Mucosa of stomach (tissue), 1 donor: ENCODE data around the gene IFNL4.
"Not testable (repeated sequence)": the region's sequence is repeated elsewhere in the genome, so short reads cannot be mapped to it uniquely, and the experiment has no call there.

ENCODE experiments used
- H3K27me3 ChIP-seq: one replicate; pipeline ENCODE4 v1.7.0; 2013; ENCODE audit warnings: mild to moderate bottlenecking, low read length; ENCODE audit not compliant: control insufficient read depth, insufficient read depth
- H3K36me3 ChIP-seq: one replicate; pipeline ENCODE4 v1.7.0; 2013; ENCODE audit warnings: low read length; ENCODE audit not compliant: control insufficient read depth, insufficient read depth
- H3K4me1 ChIP-seq: one replicate; pipeline ENCODE4 v1.7.0; 2013; ENCODE audit warnings: mild to moderate bottlenecking, low read length; ENCODE audit not compliant: control insufficient read depth, insufficient read depth
- H3K4me3 ChIP-seq: one replicate; pipeline ENCODE4 v1.7.0; 2013; ENCODE audit warnings: low read length
- H3K9ac ChIP-seq: one replicate; pipeline ENCODE4 v1.7.0; 2013; ENCODE audit warnings: mild to moderate bottlenecking, low read length, moderate library complexity
- H3K9me3 ChIP-seq: one replicate; pipeline ENCODE4 v1.7.0; 2013; ENCODE audit warnings: mild to moderate bottlenecking, low read length, moderate library complexity; ENCODE audit not compliant: control insufficient read depth
- donor health status: Pancreatic carcinoma.

IFNL4 gene

DNA sequence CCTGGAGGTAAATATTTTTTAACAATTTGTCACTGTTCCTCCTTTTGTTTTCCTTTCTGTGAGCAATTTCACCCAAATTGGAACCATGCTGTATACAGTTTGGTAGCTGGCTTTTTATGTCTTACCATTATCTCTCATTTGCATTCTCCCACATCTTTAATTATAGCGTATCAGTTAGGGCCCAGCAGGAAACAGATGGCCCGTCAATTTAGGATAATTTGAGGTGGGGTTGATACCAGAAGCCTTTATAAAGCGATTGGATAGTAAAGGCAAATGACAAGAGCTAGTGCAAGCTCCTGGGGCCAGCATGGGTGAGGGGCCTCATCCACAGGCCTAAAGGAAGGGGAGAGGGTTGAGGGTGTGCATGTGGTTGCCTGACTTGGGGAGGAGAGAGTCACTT, 3.8 kb upstream of the IFNL4 start:
- no peaks in the 10 kb centered on the region for H3K4me1 ChIP-seq
- peaks cover 19% of the 10 kb centered on the region for H3K27me3 ChIP-seq
- no peak overlapping the region for H3K4me3 ChIP-seq
- H3K36me3 ChIP-seq: no peaks in the 10 kb centered on the region
- no peaks in the 10 kb centered on the region for H3K9me3 ChIP-seq
- no peak overlapping the region for H3K9ac ChIP-seq

DNA sequence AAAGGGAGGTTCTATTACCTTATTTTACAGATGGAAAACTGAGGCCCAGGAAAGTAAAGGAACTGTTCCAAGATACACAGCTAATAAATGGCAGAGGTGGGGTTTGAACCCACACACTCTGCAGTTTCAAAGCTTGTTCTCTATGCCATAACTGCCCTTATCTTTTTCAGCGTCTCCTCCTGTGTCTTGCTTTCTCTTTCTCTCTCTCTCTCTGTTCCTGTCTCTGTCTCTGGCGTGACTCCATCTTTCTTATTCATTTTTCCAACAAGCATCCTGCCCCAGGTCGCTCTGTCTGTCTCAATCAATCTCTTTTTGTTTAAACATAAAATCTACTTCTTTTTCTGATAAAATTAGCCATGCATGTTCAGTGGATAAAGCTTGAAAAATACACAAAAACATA, 3.2 kb upstream of the IFNL4 start:
- no peaks in the 10 kb centered on the region for H3K36me3 ChIP-seq
- no peak overlapping the region for H3K9ac ChIP-seq
- H3K27me3 ChIP-seq: peaks cover 26% of the 10 kb centered on the region
- no peaks in the 10 kb centered on the region for H3K9me3 ChIP-seq
- no peaks in the 10 kb centered on the region for H3K4me1 ChIP-seq
- H3K4me3 ChIP-seq: no peak overlapping the region

DNA sequence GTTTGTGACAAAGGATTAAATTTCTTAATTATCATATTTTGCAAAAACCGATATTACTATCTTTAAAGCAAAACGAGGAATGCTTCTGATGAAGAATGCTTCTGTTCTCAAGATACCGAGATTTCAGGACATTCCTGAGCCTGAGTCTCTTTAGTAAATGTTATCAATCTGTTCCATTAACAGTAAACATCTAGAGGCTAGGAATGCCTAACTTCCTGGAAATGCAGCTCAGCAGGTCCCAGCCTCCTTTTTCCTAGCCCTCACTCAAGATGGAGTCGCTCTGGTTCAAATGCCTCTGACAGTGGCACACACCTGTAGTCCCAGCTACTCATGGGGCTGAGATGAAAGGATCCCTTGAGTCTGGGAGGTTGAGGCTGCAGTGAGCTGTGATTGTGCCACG, 2.4 kb upstream of the IFNL4 start:
- Histone ChIP-seq H3K9ac (no peak overlapping the region), H3K27me3 (peaks cover 26% of the 10 kb centered on the region), H3K9me3 (no peaks in the 10 kb centered on the region), H3K4me1 (no peaks in the 10 kb centered on the region), H3K36me3 (no peaks in the 10 kb centered on the region), H3K4me3 (no peak overlapping the region)

DNA sequence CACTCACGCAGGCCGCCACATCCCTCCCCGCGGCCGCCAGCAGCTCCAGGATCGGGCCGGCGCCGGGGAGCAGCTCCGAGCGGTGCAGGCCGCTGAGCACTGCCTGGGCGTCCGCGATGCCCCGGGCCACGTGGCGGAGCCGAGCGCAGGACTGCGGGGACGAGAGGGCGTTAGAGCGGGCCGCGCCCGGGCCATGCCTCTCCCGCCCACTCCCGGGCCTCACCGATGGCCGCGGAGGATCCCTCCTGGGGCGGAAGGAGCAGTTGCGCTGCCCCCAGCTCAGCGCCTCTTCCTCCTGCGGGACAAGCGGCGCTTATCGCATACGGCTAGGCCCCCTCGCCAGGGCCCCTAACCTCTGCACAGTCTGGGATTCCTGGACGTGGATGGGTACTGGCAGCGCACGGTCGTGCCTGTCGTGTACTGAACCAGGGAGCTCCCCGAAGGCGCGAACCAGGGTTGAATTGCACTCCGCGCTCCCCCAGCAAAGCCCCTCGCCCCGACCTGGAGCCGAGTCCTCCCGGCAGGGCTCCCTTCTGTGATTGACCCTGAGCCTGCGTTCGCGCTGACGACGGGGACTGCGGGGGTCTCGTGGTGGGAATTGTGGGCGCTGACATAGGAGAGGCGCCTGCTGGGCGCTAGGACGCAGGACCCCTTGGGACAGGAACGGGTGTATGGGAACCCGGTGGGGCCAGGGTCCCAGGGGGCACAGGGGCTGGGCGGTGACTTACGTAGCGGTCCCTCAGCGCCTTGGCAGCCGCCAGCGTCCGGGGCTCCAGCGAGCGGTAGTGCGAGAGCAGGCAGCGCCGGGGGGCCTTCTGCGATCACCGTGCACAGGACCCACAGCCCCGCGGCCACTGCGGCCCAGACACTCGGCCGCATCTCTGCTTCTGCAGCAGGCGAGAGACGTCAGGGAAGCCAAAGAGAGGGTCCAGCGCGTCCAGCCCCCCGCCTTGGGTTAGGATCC, 673 bp downstream of the IFNL4 start:
- Histone ChIP-seq H3K9ac (no peak overlapping the region), H3K4me1 (no peaks in the 10 kb centered on the region), H3K4me3 (no peak overlapping the region), H3K9me3 (no peaks in the 10 kb centered on the region), H3K27me3 (peaks cover 26% of the 10 kb centered on the region), H3K36me3 (no peaks in the 10 kb centered on the region)

DNA sequence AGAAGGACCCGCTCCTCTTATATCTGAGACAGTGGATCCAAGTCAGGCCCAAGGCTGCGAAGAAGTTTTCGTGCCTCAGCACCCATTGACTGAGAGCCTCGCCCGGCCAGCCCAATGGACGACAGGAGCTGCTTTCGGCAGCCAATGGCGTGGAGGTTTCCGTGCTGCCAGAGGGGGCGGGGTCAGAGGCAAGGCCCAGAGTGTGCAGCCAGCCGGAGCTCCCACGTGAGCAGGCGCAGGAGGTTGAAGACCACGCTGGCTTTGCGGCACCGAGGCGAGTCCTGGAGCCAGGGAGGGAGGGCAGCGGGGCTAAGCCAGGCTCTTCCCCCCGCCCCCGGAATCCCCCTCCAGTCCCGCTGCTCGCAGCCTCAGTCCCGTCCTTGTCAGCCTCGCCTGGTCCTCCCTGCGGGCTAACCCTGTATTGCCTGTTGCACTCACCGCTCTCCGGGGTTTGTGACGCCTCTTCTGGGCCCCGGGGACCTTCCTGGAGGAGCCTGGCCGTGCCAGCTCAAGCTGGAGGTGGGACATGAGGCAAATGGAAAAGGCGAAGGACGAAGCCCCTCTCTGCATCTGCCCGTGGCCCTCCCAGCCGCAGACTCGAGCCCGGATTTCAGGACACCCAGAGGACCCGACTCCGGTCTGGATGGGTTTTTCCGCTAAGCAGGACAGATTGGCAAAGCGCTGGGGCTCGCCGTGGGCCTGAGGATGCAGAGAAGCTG, 1.5 kb downstream of the IFNL4 start:
- Histone ChIP-seq H3K27me3 (peaks cover 26% of the 10 kb centered on the region), H3K9me3 (no peaks in the 10 kb centered on the region), H3K36me3 (no peaks in the 10 kb centered on the region), H3K4me1 (no peaks in the 10 kb centered on the region), H3K4me3 (no peak overlapping the region), H3K9ac (no peak overlapping the region)

DNA sequence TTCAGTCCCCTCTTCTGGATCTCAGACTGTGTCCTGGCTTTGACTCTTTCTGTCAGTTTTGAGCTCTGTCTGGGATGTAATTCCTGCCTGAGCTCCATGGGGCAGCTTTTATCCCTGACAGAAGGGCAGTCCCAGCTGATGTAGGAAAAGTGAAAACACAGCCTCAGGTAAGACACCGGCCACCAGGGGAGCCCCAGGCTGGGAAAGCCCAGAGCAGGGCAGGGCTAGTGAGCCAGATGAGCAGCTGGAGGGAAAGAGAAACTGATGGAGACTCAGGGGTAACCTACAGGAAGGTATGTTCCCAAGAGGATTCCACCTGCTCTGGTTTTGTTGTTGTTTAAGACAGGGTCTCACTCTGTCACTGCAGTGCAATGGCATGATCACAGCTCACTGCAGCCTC, 3.5 kb downstream of the IFNL4 start:
- H3K27me3 ChIP-seq: peaks cover 26% of the 10 kb centered on the region

DNA sequence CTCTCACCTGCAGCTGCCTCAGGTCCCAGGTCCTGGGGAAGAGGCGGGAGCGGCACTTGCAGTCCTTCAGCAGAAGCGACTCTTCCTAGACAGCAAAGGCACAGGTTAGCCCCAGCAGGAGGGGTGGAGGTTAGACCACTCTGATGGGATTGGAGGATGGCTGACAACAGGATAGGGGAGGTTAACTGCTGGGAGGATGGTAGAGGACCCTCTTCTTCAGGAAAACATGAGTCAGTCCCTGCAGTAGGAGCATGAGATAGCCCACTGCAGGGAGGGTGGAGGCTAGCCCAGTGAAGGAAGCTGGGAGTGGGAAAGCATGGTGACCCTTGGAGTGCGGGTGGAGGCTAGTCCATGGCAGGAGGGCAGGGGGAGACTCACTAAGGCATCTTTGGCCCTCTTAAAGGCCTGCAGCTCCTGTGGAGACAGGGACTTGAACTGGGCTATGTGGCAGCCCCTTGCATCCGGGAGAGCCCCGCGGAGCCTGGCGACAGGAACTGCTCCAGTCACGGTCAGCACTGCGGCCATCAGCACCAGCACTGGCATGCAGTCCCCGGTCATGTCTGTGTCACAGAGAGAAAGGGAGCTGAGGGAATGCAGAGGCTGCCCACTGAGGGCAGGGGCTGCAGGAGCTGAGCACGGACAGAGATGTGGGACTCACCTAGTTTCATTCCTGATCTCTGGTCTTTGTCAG, 4.1 kb downstream of the IFNL4 start, which contains the start of gene IFNL3:
IFNL3 (minus strand) TSS at position 597 of the 691 bp plus-strand sequence; CDS start at position 558, 39 bp downstream.
- peaks cover 26% of the 10 kb centered on the region for H3K27me3 ChIP-seq

More for the DNA sequence above, 3.5 kb downstream of the IFNL4 start:
- not testable (repeated sequence) for H3K4me3 ChIP-seq, H3K9ac ChIP-seq, H3K36me3 ChIP-seq, H3K4me1 ChIP-seq, H3K9me3 ChIP-seq

DNA sequence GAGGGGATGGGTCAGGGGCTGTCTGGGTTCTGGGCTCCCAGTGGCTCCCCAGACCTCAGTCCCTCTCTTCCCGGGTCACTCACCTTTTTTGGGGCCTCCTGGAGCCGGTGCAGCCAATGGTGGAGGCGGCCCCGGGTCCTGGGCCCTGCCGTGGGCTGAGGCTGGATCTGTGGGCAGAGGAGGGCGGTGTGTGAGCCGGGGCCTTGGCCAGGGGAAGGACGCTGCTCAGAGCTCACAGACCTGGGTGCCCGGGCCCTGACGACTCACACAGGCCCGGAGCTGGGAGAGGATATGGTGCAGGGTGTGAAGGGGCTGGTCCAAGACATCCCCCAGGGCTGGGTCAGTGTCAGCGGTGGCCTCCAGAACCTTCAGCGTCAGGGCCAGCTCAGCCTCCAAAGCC, 4.9 kb downstream of the IFNL4 start:
- H3K9ac ChIP-seq, H3K9me3 ChIP-seq, H3K4me3 ChIP-seq, H3K4me1 ChIP-seq, H3K36me3 ChIP-seq: not testable (repeated sequence)
- peaks cover 20% of the 10 kb centered on the region for H3K27me3 ChIP-seq

More for the DNA sequence above, 4.1 kb downstream of the IFNL4 start, which contains the start of gene IFNL3:
- H3K36me3 ChIP-seq, H3K4me1 ChIP-seq, H3K4me3 ChIP-seq, H3K9ac ChIP-seq, H3K9me3 ChIP-seq: not testable (repeated sequence)

DNA sequence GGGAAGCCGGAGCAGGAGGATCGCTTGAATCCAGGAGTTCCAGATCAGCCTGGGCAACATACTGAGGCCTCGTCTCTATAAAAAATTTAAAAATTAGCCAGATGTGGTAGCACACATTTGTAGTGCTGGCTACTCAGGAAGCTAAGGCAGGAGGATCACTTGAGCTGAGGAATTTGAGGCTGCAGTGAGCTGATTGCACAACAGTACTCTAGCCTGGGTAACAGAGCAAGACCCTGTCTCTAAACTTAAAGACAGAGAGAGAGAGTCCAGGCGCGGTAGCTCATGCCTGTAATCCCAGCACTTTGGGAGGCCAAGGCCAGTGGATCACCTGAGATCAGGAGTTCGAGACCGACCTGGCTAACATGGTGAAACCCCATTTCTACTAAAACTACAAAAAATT, 8.2 kb downstream of the IFNL4 start:
- Histone ChIP-seq H3K9me3 (no peaks in the 10 kb centered on the region), H3K4me1 (peaks cover 10% of the 10 kb centered on the region), H3K4me3 (no peak overlapping the region), H3K36me3 (no peaks in the 10 kb centered on the region), H3K9ac (no peak overlapping the region), H3K27me3 (no peaks in the 10 kb centered on the region)

DNA sequence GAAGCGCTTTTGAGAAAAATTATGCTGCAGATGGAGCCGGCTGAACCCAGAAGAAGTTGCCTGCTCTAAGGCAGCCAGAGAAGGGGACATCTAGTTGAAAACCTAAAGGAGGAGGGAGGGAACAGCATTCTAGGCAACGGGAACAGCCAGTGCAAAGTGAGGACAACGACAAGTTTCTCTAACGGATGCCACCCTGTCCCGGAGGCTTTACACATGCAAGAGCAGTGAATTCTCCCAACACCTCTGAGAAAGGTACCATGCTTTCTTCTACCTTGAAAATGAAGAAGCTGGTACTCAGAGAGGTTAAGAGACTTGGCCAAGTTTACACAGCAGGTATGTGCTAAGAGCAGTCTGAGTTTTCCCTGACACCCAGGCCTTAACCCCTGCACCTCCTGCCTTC, 9.7 kb downstream of the IFNL4 start:
- no peaks in the 10 kb centered on the region for H3K9me3 ChIP-seq

DNA sequence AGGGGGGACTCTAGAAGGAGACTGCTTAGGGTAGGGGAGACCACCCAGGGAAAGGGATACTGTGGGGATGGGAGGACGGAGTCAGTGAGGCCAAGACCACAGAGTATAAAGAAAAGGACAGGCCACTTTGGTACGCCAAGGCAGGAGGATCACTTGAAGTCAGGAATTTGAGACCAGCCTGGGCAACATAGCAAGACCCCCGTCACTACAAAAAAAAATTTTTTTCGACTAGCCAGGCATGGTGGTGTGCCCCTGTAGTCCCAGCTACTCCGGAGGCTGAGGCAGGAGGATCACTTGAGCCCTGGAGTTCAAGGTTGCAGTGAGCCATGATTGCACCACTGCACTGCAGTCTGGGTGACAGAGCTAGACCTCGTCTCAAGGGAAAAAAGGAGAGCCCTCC, 10.4 kb downstream of the IFNL4 start:
- no peaks in the 10 kb centered on the region for H3K9me3 ChIP-seq
- peaks cover 10% of the 10 kb centered on the region for H3K4me1 ChIP-seq
- no peak overlapping the region for H3K4me3 ChIP-seq
- H3K9ac ChIP-seq: peak overlapping the region; percentile 53
- H3K27me3 ChIP-seq: no peaks in the 10 kb centered on the region
- H3K36me3 ChIP-seq: no peaks in the 10 kb centered on the region

More for the DNA sequence above, 9.7 kb downstream of the IFNL4 start:
- Histone ChIP-seq H3K9ac (no peak overlapping the region), H3K4me3 (no peak overlapping the region), H3K4me1 (peaks cover 10% of the 10 kb centered on the region), H3K36me3 (no peaks in the 10 kb centered on the region), H3K27me3 (no peaks in the 10 kb centered on the region)
